GM12891 (cell line): ENCODE data around the gene AIM2.

Experiments used
- POLR2A ChIP-seq: IDR thresholded peaks from 2 replicates; pipeline ENCODE4 v1.6.1; 2011; ENCODE audit warnings: low read depth, low read length, control low read depth
- POLR2AphosphoS5 ChIP-seq: IDR thresholded peaks from 2 replicates; pipeline ENCODE4 v1.6.1; 2011; ENCODE audit warnings: low read depth, low read length, control low read depth

GRCh38 chr1:159025043-159025442 is 51.5 kb downstream of the AIM2 start:
- no peak for TF ChIP-seq POLR2A
- TF ChIP-seq POLR2AphosphoS5: no peak
